Stimulated activated CD8-positive, alpha-beta memory T cell treated with anti-CD3 and anti-CD28 coated beads, Interleukin-12 subunit alpha, Interleukin-12 subunit beta, amount 100 ng/mL, for 24 hours (primary cell): ENCODE data around the gene PCSK2.

Experiments used
- DNase-seq: peaks from one replicate; pipeline ENCODE4 v3.0.0-alpha.2; 2020; ENCODE audit errors: extremely low read depth

PCSK2 gene

GRCh38 chr20:17262786-17263185 is 35.9 kb downstream of the PCSK2 start:
- DNase-seq: no peak

GRCh38 chr20:17273717-17274116 is 46.9 kb downstream of the PCSK2 start:
- no peak for DNase-seq

- DNase-seq: no peak
These were observed 49.3 kb downstream of the PCSK2 start for GRCh38 chr20:17276101-17276500.

- DNase-seq: no peak
These were observed 54.6 kb downstream of the PCSK2 start for GRCh38 chr20:17281478-17281877.

- DNase-seq: no peak
These were observed 55.7 kb downstream of the PCSK2 start for GRCh38 chr20:17282501-17282900.

GRCh38 chr20:17287503-17287902 is 60.7 kb downstream of the PCSK2 start:
- no peak for DNase-seq

GRCh38 chr20:17287998-17288397 is 61.2 kb downstream of the PCSK2 start:
- no peak for DNase-seq

GRCh38 chr20:17295151-17295726 is 68.4 kb downstream of the PCSK2 start:
- DNase-seq: no peak

- no peak for DNase-seq
These were observed 69.2 kb downstream of the PCSK2 start for GRCh38 chr20:17295991-17296390.

GRCh38 chr20:17298171-17298570 is 71.3 kb downstream of the PCSK2 start:
- no peak for DNase-seq

GRCh38 chr20:17298751-17299150 is 71.9 kb downstream of the PCSK2 start:
- no peak for DNase-seq

- DNase-seq: no peak
These were observed 73.3 kb downstream of the PCSK2 start for GRCh38 chr20:17300113-17300512.

GRCh38 chr20:17304774-17305173 is 77.9 kb downstream of the PCSK2 start:
- DNase-seq: no peak

GRCh38 chr20:17306427-17306826 is 79.6 kb downstream of the PCSK2 start:
- DNase-seq: no peak

GRCh38 chr20:17314264-17314663 is 87.4 kb downstream of the PCSK2 start:
- no peak for DNase-seq

GRCh38 chr20:17315407-17316231 is 88.8 kb downstream of the PCSK2 start:
- no peak for DNase-seq

- DNase-seq: no peak
These were observed 89.6 kb downstream of the PCSK2 start for GRCh38 chr20:17316316-17317038.

GRCh38 chr20:17317341-17317740 is 90.5 kb downstream of the PCSK2 start:
- DNase-seq: no peak

- no peak for DNase-seq
These were observed 93.6 kb downstream of the PCSK2 start for GRCh38 chr20:17320456-17320855.

GRCh38 chr20:17326096-17326495 is 99.3 kb downstream of the PCSK2 start:
- no peak for DNase-seq

- no peak for DNase-seq
These were observed 100.6 kb downstream of the PCSK2 start for GRCh38 chr20:17327185-17328148.

GRCh38 chr20:17334932-17335331 is 108.1 kb downstream of the PCSK2 start:
- no peak for DNase-seq
